H9 (cell line): Measurements from ENCODE around the gene LRRC52. TPM values are rescaled to one million over a fixed set of nuclear protein-coding genes. Genes with fewer than 3 reads are reported as not detected.

Experiments
- DNase-seq: peaks from one replicate; pipeline ENCODE4 v3.0.0-alpha.2; 2017
- H2AFZ ChIP-seq: one replicate; pipeline ENCODE4 v1.6.1; 2013; ENCODE audit warnings: mild to moderate bottlenecking, low read length, control low read depth, moderate library complexity
- H2AK5ac ChIP-seq: 2 replicates; pipeline ENCODE4 v1.6.1; 2013; ENCODE audit warnings: low read length, control low read depth, mixed read lengths; ENCODE audit not compliant: insufficient read length
- H2BK120ac ChIP-seq: one replicate; pipeline ENCODE4 v1.6.1; 2013; ENCODE audit warnings: low read depth, mild to moderate bottlenecking, low read length, control low read depth, inconsistent platforms; ENCODE audit not compliant: poor library complexity, severe bottlenecking
- H2BK12ac ChIP-seq: 2 replicates; pipeline ENCODE4 v1.6.1; 2013; ENCODE audit warnings: low read length, control low read depth, mixed read lengths, low read depth; ENCODE audit not compliant: insufficient read length
- H2BK15ac ChIP-seq: 2 replicates; pipeline ENCODE4 v1.6.1; 2013; ENCODE audit warnings: low read depth, low read length, control low read depth
- H2BK20ac ChIP-seq: one replicate; pipeline ENCODE4 v1.6.1; 2013; ENCODE audit warnings: low read depth, mild to moderate bottlenecking, low read length, control low read depth, inconsistent platforms; ENCODE audit not compliant: poor library complexity, severe bottlenecking
- H2BK5ac ChIP-seq: 2 replicates; pipeline ENCODE4 v1.6.1; 2013; ENCODE audit warnings: low read length, control low read depth, mixed read lengths; ENCODE audit not compliant: insufficient read length
- H3K14ac ChIP-seq: 2 replicates; pipeline ENCODE4 v1.6.1; 2013; ENCODE audit warnings: low read length, control low read depth; ENCODE audit not compliant: insufficient read depth
- H3K18ac ChIP-seq: 2 replicates; pipeline ENCODE4 v1.6.1; 2013; ENCODE audit warnings: low read depth, mild to moderate bottlenecking, mixed read lengths, low read length, control low read depth; ENCODE audit not compliant: insufficient read length
- H3K23ac ChIP-seq: 2 replicates; pipeline ENCODE4 v1.6.1; 2013; ENCODE audit warnings: low read length, control low read depth, mixed read lengths, low read depth; ENCODE audit not compliant: insufficient read length
- H3K23me2 ChIP-seq: 2 replicates; pipeline ENCODE4 v1.6.1; 2013; ENCODE audit warnings: low read depth, mild to moderate bottlenecking, mixed read lengths, low read length, control low read depth; ENCODE audit not compliant: insufficient read length, poor library complexity, severe bottlenecking
- H3K27ac ChIP-seq: 2 replicates; pipeline ENCODE4 v1.5.1; 2013; ENCODE audit warnings: low read length, control low read depth, mixed read lengths, low read depth; ENCODE audit not compliant: insufficient read length
- H3K27me3 ChIP-seq: 2 replicates; pipeline ENCODE4 v1.6.1; 2013; ENCODE audit warnings: low read length, control low read depth, inconsistent platforms; ENCODE audit not compliant: insufficient read depth
- H3K4ac ChIP-seq: 2 replicates; pipeline ENCODE4 v1.6.1; 2013; ENCODE audit warnings: low read depth, mild to moderate bottlenecking, control low read depth, inconsistent platforms, low read length, moderate library complexity
- H3K4me1 ChIP-seq: 2 replicates; pipeline ENCODE4 v1.6.1; 2013; ENCODE audit warnings: low read length, control low read depth, inconsistent platforms; ENCODE audit not compliant: insufficient read depth
- H3K4me2 ChIP-seq: 2 replicates; pipeline ENCODE4 v1.6.1; 2013; ENCODE audit warnings: low read length, control low read depth, mixed read lengths; ENCODE audit not compliant: insufficient read length, insufficient read depth
- H3K56ac ChIP-seq: 2 replicates; pipeline ENCODE4 v1.6.1; 2013; ENCODE audit warnings: low read depth, mild to moderate bottlenecking, mixed read lengths, low read length, control low read depth; ENCODE audit not compliant: insufficient read length
- H3K79me1 ChIP-seq: 2 replicates; pipeline ENCODE4 v1.6.1; 2013; ENCODE audit warnings: low read depth, mild to moderate bottlenecking, moderate library complexity, low read length, control low read depth, inconsistent platforms; ENCODE audit not compliant: insufficient read depth, poor library complexity, severe bottlenecking
- H3K79me2 ChIP-seq: 2 replicates; pipeline ENCODE4 v1.6.1; 2013; ENCODE audit warnings: low read length, control low read depth, inconsistent platforms; ENCODE audit not compliant: insufficient read depth
- H3K9ac ChIP-seq: 2 replicates; pipeline ENCODE4 v1.6.1; 2013; ENCODE audit warnings: low read length, control low read depth, mixed read lengths; ENCODE audit not compliant: insufficient read length; ENCODE audit errors: extremely low read depth
- H3K9me3 ChIP-seq: one replicate; pipeline ENCODE4 v1.6.1; 2013; ENCODE audit warnings: low read depth, low read length, inconsistent platforms; ENCODE audit not compliant: control insufficient read depth
- H3T11ph ChIP-seq: one replicate; pipeline ENCODE4 v1.6.1; 2013; ENCODE audit warnings: mild to moderate bottlenecking, low read length, control low read depth, inconsistent platforms
- H4K20me1 ChIP-seq: one replicate; pipeline ENCODE4 v1.6.1; 2013; ENCODE audit not compliant: control insufficient read depth, insufficient read length, insufficient read depth
- H4K5ac ChIP-seq: 2 replicates; pipeline ENCODE4 v1.6.1; 2013; ENCODE audit warnings: low read depth, mild to moderate bottlenecking, mixed read lengths, low read length, control low read depth; ENCODE audit not compliant: insufficient read length
- H4K8ac ChIP-seq: replicated peaks from 2 replicates; pipeline ENCODE4 v1.6.1; 2013; ENCODE audit warnings: low read length, control low read depth, mixed read lengths, low read depth; ENCODE audit not compliant: insufficient read length
- H4K91ac ChIP-seq: 2 replicates; pipeline ENCODE4 v1.6.1; 2013; ENCODE audit warnings: low read depth, mild to moderate bottlenecking, moderate library complexity, mixed read lengths, low read length, control low read depth; ENCODE audit not compliant: insufficient read length
- H3K27ac Mint-ChIP-seq, 3 experiments: 2 replicates in 2 of 3; 3 replicates in 1 of 3; pipeline ENCODE4 v1.8.0; 2020 to 2021; ENCODE audit warnings: mixed read lengths in 3 of 3, mild to moderate bottlenecking in 1 of 3, moderate library complexity in 1 of 3
- H3K27me3 Mint-ChIP-seq: 2 replicates; pipeline ENCODE4 v1.8.0; 2021; ENCODE audit warnings: low read depth, mild to moderate bottlenecking, moderate library complexity, mixed read lengths
- H3K36me3 Mint-ChIP-seq, 3 experiments: 2 replicates in 2 of 3; 3 replicates in 1 of 3; pipeline ENCODE4 v1.8.0; 2020 to 2021; ENCODE audit warnings: low read depth in 3 of 3, mixed read lengths in 3 of 3; ENCODE audit not compliant: insufficient read depth in 1 of 3
- H3K4me1 Mint-ChIP-seq, 2 experiments: 2 replicates each; pipeline ENCODE4 v1.8.0; 2020; ENCODE audit warnings: mixed read lengths in 2 of 2
- H3K4me3 Mint-ChIP-seq, 2 experiments: 2 replicates in 1 of 2; 3 replicates in 1 of 2; pipeline ENCODE4 v1.8.0; 2020 to 2021; ENCODE audit warnings: mild to moderate bottlenecking in 2 of 2, mixed read lengths in 2 of 2, moderate library complexity in 1 of 2
- H3K9me3 Mint-ChIP-seq, 2 experiments: 2 replicates in 1 of 2; 3 replicates in 1 of 2; pipeline ENCODE4 v1.8.0; 2020; ENCODE audit warnings: mild to moderate bottlenecking in 2 of 2, mixed read lengths in 2 of 2, moderate library complexity in 1 of 2
- WGBS: extraction: QIAGEN DNeasy Blood & Tissue Kit; methylation state at CpG from one replicate; pipeline ENCODE4 v1.1.7; 2013; ENCODE audit warnings: missing lambda C conversion rate, low lambda C conversion rate, mixed read lengths; ENCODE audit not compliant: insufficient read length; ENCODE audit errors: extremely low coverage; 5-methylcytosine and 5-hydroxymethylcytosine counted together
- total RNA-seq: library from RNA; stranded (reverse); gene quantifications from 2 replicates; pipeline ENCODE4 v1.2.1, GENCODE V29; 2021
- TF ChIP-seq, protein P1 (sequence below): fragments of 200-600 bp; sonication (generic); conservative IDR thresholded peaks from 3 replicates; pipeline ENCODE4 v1.8.0; 2021; ENCODE audit warnings: antibody characterized with exemption, mild to moderate bottlenecking

The LRRC52 gene
- total RNA-seq, 1 experiment from 2014 or later: not detected

DNA sequence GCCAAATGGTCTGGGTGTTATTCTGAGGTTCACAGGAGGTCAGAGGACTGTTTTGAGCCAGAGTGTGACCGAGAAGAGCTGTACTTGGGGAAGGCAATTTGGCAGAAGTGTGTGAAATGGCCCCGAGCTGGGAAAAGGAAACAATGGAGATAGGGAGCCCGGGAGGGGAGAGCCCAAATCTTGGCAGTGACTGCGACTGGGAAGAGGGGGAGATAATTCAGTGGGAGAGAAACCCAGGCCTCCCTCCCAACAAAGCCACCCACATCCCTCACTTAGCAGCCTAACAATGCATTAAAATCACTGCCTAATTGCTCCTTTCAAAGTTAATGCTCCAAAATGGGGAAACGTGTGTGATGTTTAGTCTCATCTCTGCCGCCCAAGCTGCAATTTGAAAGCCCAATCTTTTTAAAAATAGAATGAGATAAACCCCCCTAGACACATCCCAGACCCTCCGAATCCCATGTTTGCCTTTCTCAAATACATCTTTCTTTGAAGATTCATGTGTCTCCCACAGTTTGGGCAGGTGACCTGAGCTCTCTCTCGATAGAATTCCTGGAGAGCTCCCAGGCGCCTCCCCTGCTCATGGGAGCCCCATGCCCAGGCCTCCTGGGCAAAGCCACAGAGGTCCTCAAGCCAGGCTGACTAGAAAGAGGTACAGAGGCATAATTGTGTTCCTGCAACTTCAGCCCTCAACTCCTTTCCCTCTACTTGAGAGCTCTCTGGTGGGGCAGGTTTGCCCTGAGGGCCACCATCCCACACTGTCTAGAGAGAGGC is 17.3 kb downstream of the LRRC52 start:
- Histone ChIP-seq H3K27ac (no peak overlapping the region), H3K4ac (no peak overlapping the region), H2BK5ac (no peak overlapping the region), H3K4me2 (no peak overlapping the region), H3K23ac (no peak overlapping the region), H3K27me3 (no peaks in the 10 kb centered on the region), H2AK5ac (no peak overlapping the region), H3K4me1 (no peaks in the 10 kb centered on the region; the same call in 1 of the 2 replicates), H4K20me1 (no peaks in the 10 kb centered on the region), H3K9me3 (no peaks in the 10 kb centered on the region), H3T11ph (no peak overlapping the region), H4K8ac (no peak overlapping the region), H3K23me2 (no peaks in the 10 kb centered on the region), H2AFZ (no peak overlapping the region), H3K79me1 (no peaks in the 10 kb centered on the region), H2BK12ac (no peak overlapping the region), H2BK15ac (no peak overlapping the region), H3K56ac (no peak overlapping the region), H4K5ac (no peak overlapping the region), H2BK120ac (no peak overlapping the region), H3K18ac (no peak overlapping the region), H3K9ac (no peak overlapping the region), H3K14ac (no peak overlapping the region), H4K91ac (no peak overlapping the region), H3K79me2 (no peaks in the 10 kb centered on the region), H2BK20ac (no peak overlapping the region)
- Mint-ChIP-seq H3K4me3 (0 out of 5 replicates have a peak overlapping the region, but pooled peaks of 1 of the 2 experiments have one; percentile 2), H3K9me3 (no peaks in the 10 kb centered on the region), H3K27me3 (peaks cover 38% of the 10 kb centered on the region), H3K4me1 (peaks cover 10 to 16% of the 10 kb centered on the region in 2 experiments), H3K27ac (no peak overlapping the region; a peak in 1 of 7 replicates), H3K36me3 (no peaks in the 10 kb centered on the region)
- no CpG with 5 or more reads among the region's 9 CpGs for WGBS
- TF ChIP-seq, protein P1, sequence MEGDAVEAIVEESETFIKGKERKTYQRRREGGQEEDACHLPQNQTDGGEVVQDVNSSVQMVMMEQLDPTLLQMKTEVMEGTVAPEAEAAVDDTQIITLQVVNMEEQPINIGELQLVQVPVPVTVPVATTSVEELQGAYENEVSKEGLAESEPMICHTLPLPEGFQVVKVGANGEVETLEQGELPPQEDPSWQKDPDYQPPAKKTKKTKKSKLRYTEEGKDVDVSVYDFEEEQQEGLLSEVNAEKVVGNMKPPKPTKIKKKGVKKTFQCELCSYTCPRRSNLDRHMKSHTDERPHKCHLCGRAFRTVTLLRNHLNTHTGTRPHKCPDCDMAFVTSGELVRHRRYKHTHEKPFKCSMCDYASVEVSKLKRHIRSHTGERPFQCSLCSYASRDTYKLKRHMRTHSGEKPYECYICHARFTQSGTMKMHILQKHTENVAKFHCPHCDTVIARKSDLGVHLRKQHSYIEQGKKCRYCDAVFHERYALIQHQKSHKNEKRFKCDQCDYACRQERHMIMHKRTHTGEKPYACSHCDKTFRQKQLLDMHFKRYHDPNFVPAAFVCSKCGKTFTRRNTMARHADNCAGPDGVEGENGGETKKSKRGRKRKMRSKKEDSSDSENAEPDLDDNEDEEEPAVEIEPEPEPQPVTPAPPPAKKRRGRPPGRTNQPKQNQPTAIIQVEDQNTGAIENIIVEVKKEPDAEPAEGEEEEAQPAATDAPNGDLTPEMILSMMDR: no peak
- DNase-seq: no peak
